ENCODE results near the gene SLC5A11.
"Not testable (repeated sequence)": the region's sequence is repeated elsewhere in the genome, so short reads cannot be mapped to it uniquely, and the experiment has no call there.

SLC5A11 gene

GRCh38 chr16:24863582-24864437 is 18.0 kb downstream of the SLC5A11 start:
- DNase-seq, result no peak

GRCh38 chr16:24869033-24869432 is 23.3 kb downstream of the SLC5A11 start:
- no peak for DNase-seq

DNA sequence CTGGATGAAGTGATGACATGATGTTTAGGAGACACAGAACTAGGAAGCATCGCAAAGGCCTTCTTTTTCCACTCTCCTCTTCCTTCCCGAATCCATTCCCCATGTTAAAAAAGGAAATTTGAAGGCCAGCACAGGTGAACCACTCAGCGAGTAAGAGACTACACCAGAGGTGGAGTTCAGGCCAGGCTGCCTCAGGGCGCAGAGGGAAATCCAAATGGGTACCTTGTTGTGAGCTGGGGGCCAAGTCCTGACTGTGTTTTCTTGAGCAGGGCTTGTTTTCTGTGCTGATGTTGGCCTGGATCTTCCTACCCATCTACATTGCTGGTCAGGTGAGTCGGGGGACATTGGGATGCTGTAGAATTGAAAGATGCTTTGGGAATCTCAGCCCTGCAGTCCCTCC is 26.1 kb downstream of the SLC5A11 start:
- no peak for DNase-seq

GRCh38 chr16:24873028-24873427 is 27.3 kb downstream of the SLC5A11 start:
- no peak for DNase-seq

DNA sequence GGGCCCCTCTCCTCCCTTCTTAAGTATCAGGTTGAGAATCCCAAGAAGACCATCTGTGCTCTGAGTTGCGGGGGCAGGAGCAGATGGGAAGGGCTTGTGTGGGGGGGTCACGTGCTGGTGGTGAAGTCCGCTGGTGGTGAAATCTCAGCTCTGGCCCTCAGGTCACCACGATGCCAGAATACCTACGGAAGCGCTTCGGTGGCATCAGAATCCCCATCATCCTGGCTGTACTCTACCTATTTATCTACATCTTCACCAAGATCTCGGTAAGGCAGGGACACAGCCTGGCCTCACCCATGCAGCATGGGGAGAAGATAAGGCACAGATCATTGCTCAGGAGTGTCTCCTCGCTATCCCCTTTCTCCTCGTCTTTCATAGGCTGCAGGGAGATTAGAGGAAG is 29.7 kb downstream of the SLC5A11 start:
- DNase-seq, result no peak

DNA sequence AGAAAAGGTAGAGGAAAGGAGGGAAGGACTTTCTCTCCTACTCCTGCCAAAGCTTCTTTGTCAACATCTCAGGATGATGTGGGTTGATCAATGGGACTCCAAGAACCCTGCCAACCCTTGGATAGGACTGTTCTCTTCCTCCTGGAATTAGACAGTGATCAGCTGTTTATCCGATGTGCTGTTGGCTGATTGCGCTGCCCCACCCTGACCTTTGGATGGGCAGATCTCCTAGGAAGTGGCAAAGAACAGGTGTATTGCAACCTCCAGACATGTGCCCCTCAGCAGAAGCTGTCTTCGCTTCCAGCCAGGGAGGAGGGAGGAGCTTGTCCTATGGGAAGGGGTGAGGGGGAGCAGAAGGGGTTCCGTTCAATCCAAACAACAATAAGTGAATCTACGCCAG is 30.5 kb downstream of the SLC5A11 start:
- DNase-seq, result no peak

DNA sequence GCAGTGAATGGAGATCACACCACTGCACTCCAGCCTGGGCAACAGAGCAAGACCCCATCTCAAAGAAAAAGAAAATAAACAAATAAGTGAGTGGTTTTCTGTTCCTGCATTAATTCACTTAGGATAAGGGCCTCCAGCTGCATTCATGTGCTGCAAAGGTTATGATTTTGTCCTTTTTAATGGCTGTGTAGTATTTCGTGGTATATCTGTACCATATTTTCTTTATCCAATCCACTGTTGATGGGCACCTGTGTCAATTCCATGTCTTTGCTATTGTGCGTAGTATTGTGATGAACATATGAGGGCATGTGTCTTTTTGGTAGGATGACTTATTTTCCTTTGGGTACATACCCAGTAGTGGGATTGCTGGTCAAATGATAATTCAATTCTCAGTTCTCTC is 33.9 kb downstream of the SLC5A11 start:
- DNase-seq, result no peak

- DNase-seq, result no peak
Observed at GRCh38 chr16:24883714-24884151, 38.0 kb downstream of the SLC5A11 start.

DNA sequence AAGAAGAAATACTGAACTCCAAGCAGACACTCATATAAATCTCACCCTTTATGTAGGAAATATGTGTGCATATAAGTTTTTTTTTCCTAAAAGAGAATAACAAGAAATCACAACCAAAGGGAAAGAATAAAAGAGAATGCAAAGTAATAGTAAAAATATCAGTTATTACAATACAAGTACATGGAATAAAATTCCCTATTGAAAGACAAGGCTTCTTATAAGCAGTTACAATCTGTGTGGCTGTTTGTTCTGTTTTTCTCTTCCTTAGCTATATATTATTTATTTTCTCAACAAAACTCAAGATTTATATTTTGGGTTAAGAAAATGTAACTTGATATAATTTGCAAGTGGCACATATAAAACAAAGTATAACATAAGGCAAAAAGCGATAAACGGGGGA is 41.7 kb downstream of the SLC5A11 start:
- DNase-seq, result no peak

- no peak for DNase-seq
Observed at GRCh38 chr16:24890746-24891145, 45.0 kb downstream of the SLC5A11 start.

DNA sequence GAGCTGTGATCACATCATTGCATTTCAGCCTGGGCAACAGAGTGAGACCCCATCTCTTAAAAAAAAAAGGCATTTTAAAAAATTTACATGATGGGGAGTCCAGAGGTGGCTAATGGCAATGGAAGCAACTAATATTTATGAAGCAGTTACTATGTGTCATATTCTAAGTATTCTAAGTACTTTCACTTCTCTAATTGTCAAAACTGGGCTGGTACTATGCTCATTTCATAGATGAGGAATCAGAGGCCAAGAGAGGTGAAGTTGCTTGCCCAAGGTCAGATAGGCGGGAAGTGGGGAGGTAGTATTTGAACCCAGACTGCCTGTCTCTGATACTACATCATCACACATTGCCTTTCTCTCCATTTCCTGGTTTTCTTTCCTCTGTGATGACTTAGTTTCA is 50.7 kb downstream of the SLC5A11 start:
- DNase-seq, result no peak

DNA sequence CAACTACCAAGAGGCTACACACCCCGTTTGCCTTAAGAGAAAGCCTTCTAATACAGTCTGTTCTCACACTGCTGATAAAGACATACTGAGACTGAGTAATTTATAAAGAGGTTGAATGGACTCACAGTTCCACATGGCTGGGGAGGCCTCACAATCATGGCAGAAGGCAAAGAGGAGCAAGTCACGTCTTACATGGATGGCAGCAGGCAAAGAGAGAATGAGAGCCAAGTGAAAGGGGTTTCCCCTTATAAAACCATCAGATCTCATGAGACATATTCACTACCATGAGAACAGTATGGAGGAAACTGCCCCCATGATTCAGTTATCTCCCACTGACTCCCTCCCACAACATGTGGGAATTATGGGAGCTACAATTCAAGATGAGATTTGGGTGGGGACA is 51.8 kb downstream of the SLC5A11 start:
- DNase-seq, result not testable (repeated sequence)

DNA sequence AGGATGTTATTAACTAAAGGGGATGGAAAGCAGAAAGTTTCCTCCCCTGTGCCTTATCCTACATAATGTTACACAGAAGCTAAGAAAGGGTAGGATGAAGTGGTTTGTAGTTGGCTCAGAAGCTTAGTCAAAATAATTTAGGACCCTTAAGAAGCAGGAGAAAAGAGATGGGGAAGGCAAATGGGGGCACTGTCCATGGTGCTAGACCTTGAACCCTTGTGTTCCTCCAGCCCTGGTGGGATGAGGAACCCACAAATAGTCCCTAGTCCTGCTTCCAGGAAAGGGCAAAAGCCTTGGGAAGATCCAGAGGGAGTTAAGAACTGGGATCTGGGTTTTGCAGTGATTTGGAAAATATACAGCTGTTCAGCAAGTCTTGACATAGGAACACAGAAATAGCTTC is 54.5 kb downstream of the SLC5A11 start:
- no peak for DNase-seq

DNA sequence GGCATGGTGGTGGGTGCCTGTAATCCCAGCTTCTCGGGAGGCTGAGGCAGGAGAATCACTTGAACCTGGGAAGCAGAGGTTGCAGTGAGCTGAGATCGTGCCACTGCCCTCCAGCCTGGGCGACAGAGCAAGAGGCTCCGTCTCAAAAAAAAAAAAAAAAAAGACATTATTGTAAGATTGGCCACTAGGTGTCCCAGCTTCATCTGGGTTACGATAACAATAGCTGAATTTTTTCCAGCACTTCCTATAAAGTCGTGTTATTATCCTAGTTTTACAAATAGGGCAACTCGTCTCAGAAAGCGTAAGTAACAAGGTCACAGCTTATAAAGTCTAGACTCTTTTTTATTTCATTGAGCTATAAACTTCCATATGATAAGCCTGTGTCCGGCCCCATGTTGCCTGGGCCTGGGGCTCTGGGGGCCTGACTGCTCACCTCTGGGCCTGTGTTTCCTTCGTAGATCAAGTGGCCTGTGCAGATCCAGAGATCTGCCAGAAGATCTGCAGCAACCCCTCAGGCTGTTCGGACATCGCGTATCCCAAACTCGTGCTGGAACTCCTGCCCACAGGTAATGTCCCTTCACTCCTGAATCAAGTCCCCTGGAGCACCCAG is 60.5 kb downstream of the SLC5A11 start:
- DNase-seq, result no peak

DNA sequence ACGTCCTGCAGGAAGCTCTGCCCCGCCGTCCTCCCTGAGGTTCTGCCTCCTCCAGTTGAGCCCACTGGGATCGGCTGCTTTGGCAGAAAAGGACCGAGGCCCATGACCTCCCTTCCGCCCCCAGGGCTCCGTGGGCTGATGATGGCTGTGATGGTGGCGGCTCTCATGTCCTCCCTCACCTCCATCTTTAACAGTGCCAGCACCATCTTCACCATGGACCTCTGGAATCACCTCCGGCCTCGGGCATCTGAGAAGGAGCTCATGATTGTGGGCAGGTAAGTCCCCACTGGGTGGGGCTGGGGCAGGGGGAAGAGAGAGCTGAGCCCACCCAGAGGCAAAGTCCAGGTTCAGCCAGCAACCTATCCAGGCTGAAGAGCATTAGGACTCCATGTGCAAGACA is 61.1 kb downstream of the SLC5A11 start:
- no peak for DNase-seq

DNA sequence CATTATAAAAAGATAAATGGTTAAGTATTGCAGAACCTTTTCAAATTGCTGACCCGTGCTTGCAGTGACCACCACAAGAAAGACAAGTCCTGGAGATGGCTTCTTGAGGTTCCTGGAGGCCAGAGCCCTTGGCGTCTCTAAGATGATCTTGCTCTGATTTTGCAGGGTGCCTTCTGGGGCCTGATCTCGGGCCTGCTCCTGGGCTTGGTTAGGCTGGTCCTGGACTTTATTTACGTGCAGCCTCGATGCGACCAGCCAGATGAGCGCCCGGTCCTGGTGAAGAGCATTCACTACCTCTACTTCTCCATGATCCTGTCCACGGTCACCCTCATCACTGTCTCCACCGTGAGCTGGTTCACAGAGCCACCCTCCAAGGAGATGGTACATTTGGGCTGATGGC is 63.0 kb downstream of the SLC5A11 start:
- no peak for DNase-seq

DNA sequence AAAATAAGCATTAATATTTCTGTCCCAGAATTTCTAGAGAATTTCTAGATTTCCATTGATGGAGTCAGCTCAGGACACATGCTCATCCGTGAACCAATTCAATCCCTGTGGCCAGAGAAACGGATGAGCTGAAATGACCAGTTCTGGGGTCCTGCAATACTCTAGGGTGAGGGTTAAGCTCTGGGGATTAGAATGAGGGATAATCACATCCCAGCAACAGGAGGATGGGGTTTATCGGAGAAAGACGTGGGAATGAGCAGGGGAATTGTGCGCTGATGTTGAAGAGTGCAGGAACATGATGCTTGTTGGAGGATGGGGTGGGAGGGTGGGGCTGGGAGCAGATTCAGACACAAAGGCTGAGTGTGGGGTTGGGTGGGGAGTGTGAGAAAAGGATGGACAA is 64.1 kb downstream of the SLC5A11 start:
- DNase-seq, result no peak

DNA sequence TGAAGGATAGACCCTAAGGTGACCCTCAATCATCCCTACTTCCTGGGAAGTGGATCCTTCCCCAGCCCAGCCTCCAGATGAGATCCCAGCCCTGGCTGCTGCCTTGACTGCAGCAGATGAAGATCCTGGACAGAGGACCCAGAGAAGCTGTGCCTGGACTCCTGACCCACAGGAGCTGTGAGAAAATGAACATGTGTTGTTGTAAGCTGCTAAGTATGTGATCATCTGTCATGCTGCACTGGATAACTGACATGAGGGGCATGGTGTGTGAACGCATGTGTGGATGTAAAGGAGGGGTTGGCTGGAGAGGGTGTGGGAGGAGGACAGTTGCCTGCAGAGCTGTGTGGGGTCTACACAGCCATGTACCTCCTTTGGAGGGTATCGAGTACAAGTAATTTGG is 69.3 kb downstream of the SLC5A11 start:
- no peak for DNase-seq

- DNase-seq, result no peak
Observed at GRCh38 chr16:24915576-24915975, 69.8 kb downstream of the SLC5A11 start.

- no peak for DNase-seq
Observed at GRCh38 chr16:24917236-24917635, 71.5 kb downstream of the SLC5A11 start.

- no peak for DNase-seq
Observed at GRCh38 chr16:24917891-24918290, 72.1 kb downstream of the SLC5A11 start.

GRCh38 chr16:24918641-24919040 is 72.9 kb downstream of the SLC5A11 start:
- no peak for DNase-seq

DNA sequence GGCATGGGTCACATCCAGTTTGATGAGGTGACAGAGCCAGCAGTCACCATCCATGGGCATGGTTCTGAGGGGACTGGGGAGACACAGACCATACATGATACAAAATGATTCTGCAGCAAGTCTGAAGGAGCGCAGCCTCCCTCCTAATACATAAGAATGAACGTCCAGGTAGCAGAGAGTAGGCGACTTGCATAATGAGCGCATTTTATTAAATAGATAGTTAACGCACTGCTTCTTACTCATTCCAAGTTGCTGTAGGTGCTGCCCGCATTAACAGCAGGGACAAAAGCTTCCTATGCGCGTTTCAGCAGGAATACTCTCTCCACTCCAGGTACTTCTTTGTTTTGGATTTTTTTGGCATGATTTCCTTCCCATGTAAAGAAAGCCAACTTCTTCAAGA is 73.8 kb downstream of the SLC5A11 start:
- DNase-seq, result no peak

GRCh38 chr16:24920568-24920967 is 74.8 kb downstream of the SLC5A11 start:
- no peak for DNase-seq

DNA sequence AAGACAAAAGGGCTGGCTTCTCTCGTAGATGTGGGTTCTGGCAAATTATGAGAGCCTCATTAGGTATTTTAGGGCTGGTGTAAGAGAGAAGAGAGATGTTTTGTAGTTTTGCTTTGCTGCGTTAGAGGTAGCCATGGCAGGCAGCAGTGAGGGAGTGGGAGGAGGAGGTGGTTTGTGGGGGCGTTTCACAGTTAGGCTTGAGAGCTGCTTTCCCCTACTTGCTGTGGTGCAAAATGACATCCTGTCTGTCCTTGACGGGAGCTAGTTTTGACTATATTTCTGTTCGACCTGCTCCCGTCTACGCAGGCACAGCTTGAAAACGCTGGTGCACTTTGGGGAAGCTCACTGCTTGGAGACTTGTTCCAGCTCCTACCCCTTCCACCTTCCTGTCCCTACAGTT is 75.5 kb downstream of the SLC5A11 start:
- DNase-seq, result no peak
